ENCODE measurements around the gene CDH22.

CDH22 gene

GRCh38 chr20:46336735-46337134 is 28.4 kb upstream of the CDH22 start:
- DNase-seq (ENCODE audit: extremely low spot score) = no peak
- no peak for TF ChIP-seq FOXA1 (IDR thresholded peaks at IDR 0.05)
- no peak for TF ChIP-seq FOXK2 (IDR thresholded peaks at IDR 0.05)
- TF ChIP-seq SP1 (IDR thresholded peaks at IDR 0.05) = no peak
- no peak for TF ChIP-seq ELF4 (IDR thresholded peaks at IDR 0.05)
- TF ChIP-seq HDGF (IDR thresholded peaks at IDR 0.05; ENCODE audit: borderline replicate concordance) = no peak
- no peak for TF ChIP-seq BHLHE40 (IDR thresholded peaks at IDR 0.05; ENCODE audit: borderline replicate concordance)
- TF ChIP-seq NFRKB (IDR thresholded peaks at IDR 0.05) = no peak
- no peak for TF ChIP-seq FOXM1 (IDR thresholded peaks at IDR 0.05; ENCODE audit: borderline replicate concordance)
- TF ChIP-seq CTBP1 (IDR thresholded peaks at IDR 0.05; ENCODE audit: borderline replicate concordance) = no peak
- no peak for TF ChIP-seq TARDBP (IDR thresholded peaks at IDR 0.05)
- TF ChIP-seq SUZ12 (IDR thresholded peaks at IDR 0.05) = no peak
- no peak for TF ChIP-seq ZNF384 (IDR thresholded peaks at IDR 0.05)
- no peak for TF ChIP-seq L3MBTL2 (conservative IDR thresholded peaks at IDR 0.05)
- TF ChIP-seq PKNOX1 (IDR thresholded peaks at IDR 0.05) = no peak
- no peak for TF ChIP-seq ARNT (IDR thresholded peaks at IDR 0.05)
- no peak for TF ChIP-seq LEF1 (IDR thresholded peaks at IDR 0.05; ENCODE audit: borderline replicate concordance)
- ChIA-PET POLR2A (no interaction called here), CTCF (no interaction called here)

- TF ChIP-seq CTBP1 (IDR thresholded peaks at IDR 0.05; ENCODE audit: borderline replicate concordance) (no peak), FOXK2 (IDR thresholded peaks at IDR 0.05) (no peak), ELF4 (IDR thresholded peaks at IDR 0.05) (no peak), SUZ12 (IDR thresholded peaks at IDR 0.05) (no peak), ZNF384 (IDR thresholded peaks at IDR 0.05) (no peak), SP1 (IDR thresholded peaks at IDR 0.05) (no peak), LEF1 (IDR thresholded peaks at IDR 0.05; ENCODE audit: borderline replicate concordance) (no peak), FOXA1 (IDR thresholded peaks at IDR 0.05) (no peak), HDGF (IDR thresholded peaks at IDR 0.05; ENCODE audit: borderline replicate concordance) (no peak), TARDBP (IDR thresholded peaks at IDR 0.05) (no peak), FOXM1 (IDR thresholded peaks at IDR 0.05; ENCODE audit: borderline replicate concordance) (no peak), NFRKB (IDR thresholded peaks at IDR 0.05) (no peak), L3MBTL2 (conservative IDR thresholded peaks at IDR 0.05) (no peak), BHLHE40 (IDR thresholded peaks at IDR 0.05; ENCODE audit: borderline replicate concordance) (no peak), PKNOX1 (IDR thresholded peaks at IDR 0.05) (no peak), ARNT (IDR thresholded peaks at IDR 0.05) (no peak)
- POLR2A ChIA-PET = no interaction called here
- no peak for DNase-seq (ENCODE audit: extremely low spot score)
- CTCF ChIA-PET = no interaction called here
Observed at GRCh38 chr20:46334303-46334904, 26.1 kb upstream of the CDH22 start.

- no peak for DNase-seq (ENCODE audit: extremely low spot score)
- TF ChIP-seq ARNT (IDR thresholded peaks at IDR 0.05) (no peak), SUZ12 (IDR thresholded peaks at IDR 0.05) (no peak), ELF4 (IDR thresholded peaks at IDR 0.05) (no peak), FOXA1 (IDR thresholded peaks at IDR 0.05) (no peak), FOXK2 (IDR thresholded peaks at IDR 0.05) (no peak), SP1 (IDR thresholded peaks at IDR 0.05) (no peak), HDGF (IDR thresholded peaks at IDR 0.05; ENCODE audit: borderline replicate concordance) (no peak)
- CTCF ChIA-PET = interaction anchor here (0.6 to 0.9 kb wide), 2 partner anchors 15 to 318 kb away, joined by 3 to 5 read pairs; no protein-coding TSS in a partner anchor
- POLR2A ChIA-PET = interaction anchor here (1.1 kb wide), 1 partner anchor 10 kb away, joined by 5 read pairs; no protein-coding TSS in a partner anchor
Observed at GRCh38 chr20:46333161-46333991, 25.1 kb upstream of the CDH22 start.

- POLR2A ChIA-PET = interaction anchor here (1.1 kb wide), 1 partner anchor 11 kb away, joined by 5 read pairs; no protein-coding TSS in a partner anchor
- CTCF ChIA-PET = interaction anchor here (0.6 to 0.9 kb wide), 2 partner anchors 16 to 317 kb away, joined by 3 to 5 read pairs; no protein-coding TSS in a partner anchor
- no peak for DNase-seq (ENCODE audit: extremely low spot score)
- TF ChIP-seq FOXK2 (IDR thresholded peaks at IDR 0.05) (no peak), FOXM1 (IDR thresholded peaks at IDR 0.05; ENCODE audit: borderline replicate concordance) (no peak), HDGF (IDR thresholded peaks at IDR 0.05; ENCODE audit: borderline replicate concordance) (no peak), SUZ12 (IDR thresholded peaks at IDR 0.05) (no peak), ELF4 (IDR thresholded peaks at IDR 0.05) (no peak), ZNF384 (IDR thresholded peaks at IDR 0.05) (no peak), LEF1 (IDR thresholded peaks at IDR 0.05; ENCODE audit: borderline replicate concordance) (no peak), TARDBP (IDR thresholded peaks at IDR 0.05) (no peak), SP1 (IDR thresholded peaks at IDR 0.05) (no peak), FOXA1 (IDR thresholded peaks at IDR 0.05) (no peak), NFRKB (IDR thresholded peaks at IDR 0.05) (no peak), BHLHE40 (IDR thresholded peaks at IDR 0.05; ENCODE audit: borderline replicate concordance) (no peak), CTBP1 (IDR thresholded peaks at IDR 0.05; ENCODE audit: borderline replicate concordance) (no peak), L3MBTL2 (conservative IDR thresholded peaks at IDR 0.05) (no peak), ARNT (IDR thresholded peaks at IDR 0.05) (no peak), PKNOX1 (IDR thresholded peaks at IDR 0.05) (no peak)
Observed at GRCh38 chr20:46332373-46333160, 24.3 kb upstream of the CDH22 start.
